ENCODE measurements around the gene CDKAL1. TPM values are rescaled to one million over a fixed set of nuclear protein-coding genes. Genes with fewer than 3 reads are reported as not detected.

CDKAL1 gene
- total and polyA plus RNA-seq, 2 donors from 2014 or later, result 4.6 to 20.2 TPM

- FAIRE-seq (no peak), DNase-seq (peak in 2 of 5 donors; percentile 32 to 36)
- intact Hi-C loops (cut with DNase I), result no loop called here
- peak overlapping the region in 1 of 3 donors; percentile 7 for H3K9ac ChIP-seq (ENCODE audit: low read length in 3 of 3)
- peaks cover 0 to 27% (median 3%) of the 10 kb centered on the region in 3 donors for H3K4me1 ChIP-seq (ENCODE audit: control insufficient read depth in 2 of 3, insufficient read depth in 2 of 3, low read depth in 1 of 3, low read length in 3 of 3)
- H3K27ac ChIP-seq (ENCODE audit: low read depth in 2 of 2, low read length in 2 of 2), result peak overlapping the region in 1 of 2 donors; percentile 1
- no peaks in the 10 kb centered on the region for H3K27me3 ChIP-seq (ENCODE audit: control insufficient read depth, insufficient read depth, low read length)
- peak overlapping the region in 1 of 3 donors; percentile 32 for H3K4me3 ChIP-seq (ENCODE audit: low read length in 3 of 3)
- no peak for TF ChIP-seq CTCF (IDR thresholded peaks at IDR 0.05; ENCODE audit: borderline replicate concordance, extremely low read depth, insufficient read depth)
- H3K9me3 ChIP-seq (ENCODE audit: control insufficient read depth in 2 of 3, insufficient read depth in 1 of 3, low read length in 3 of 3), result no peaks in the 10 kb centered on the region
- H3K36me3 ChIP-seq (ENCODE audit: control insufficient read depth in 2 of 3, insufficient read depth in 3 of 3, low read length in 3 of 3), result no peaks in the 10 kb centered on the region
Observed at GRCh38 chr6:20876036-20876435, 341.8 kb downstream of the CDKAL1 start.

DNA sequence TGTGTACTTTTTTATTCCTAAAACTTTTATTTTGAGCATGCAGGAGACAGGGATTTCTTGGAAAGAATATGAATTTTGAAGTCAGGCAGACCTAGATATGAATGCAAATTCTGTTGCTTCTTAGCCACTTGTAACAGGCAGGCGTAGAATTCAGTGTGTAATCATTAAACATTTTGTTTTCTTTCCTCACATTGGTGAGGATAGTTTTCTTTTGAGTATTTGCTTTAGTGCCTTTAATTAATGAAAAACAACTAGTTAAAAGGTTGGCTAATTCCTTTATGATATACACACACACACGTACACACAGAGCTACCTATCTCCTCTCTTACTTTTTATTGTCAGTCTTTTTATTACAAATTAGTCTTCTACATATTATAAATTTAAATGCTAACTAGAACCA lies 342.3 kb downstream of the CDKAL1 start:
- FAIRE-seq (peak; percentile 38), DNase-seq (no peak)
- TF ChIP-seq CTCF (IDR thresholded peaks at IDR 0.05; ENCODE audit: borderline replicate concordance, extremely low read depth, insufficient read depth), result no peak
- Histone ChIP-seq H3K9me3 (ENCODE audit: control insufficient read depth in 2 of 3, insufficient read depth in 1 of 3, low read length in 3 of 3) (no peaks in the 10 kb centered on the region), H3K36me3 (ENCODE audit: control insufficient read depth in 2 of 3, insufficient read depth in 3 of 3, low read length in 3 of 3) (no peaks in the 10 kb centered on the region), H3K27ac (ENCODE audit: low read depth in 2 of 2, low read length in 2 of 2) (peak overlapping the region; percentile 69 to 88), H3K4me3 (ENCODE audit: low read length in 3 of 3) (peak overlapping the region in 1 of 3 donors; percentile 32), H3K9ac (ENCODE audit: low read length in 3 of 3) (peak overlapping the region in 1 of 3 donors; percentile 7), H3K4me1 (ENCODE audit: control insufficient read depth in 2 of 3, insufficient read depth in 2 of 3, low read depth in 1 of 3, low read length in 3 of 3) (peaks cover 0 to 27% (median 3%) of the 10 kb centered on the region in 3 donors), H3K27me3 (ENCODE audit: control insufficient read depth, insufficient read depth, low read length) (no peaks in the 10 kb centered on the region)
- intact Hi-C loops (cut with DNase I), result no loop called here

- H3K9me3 ChIP-seq (ENCODE audit: control insufficient read depth in 2 of 3, insufficient read depth in 1 of 3, low read length in 3 of 3), result no peaks in the 10 kb centered on the region
- H3K36me3 ChIP-seq (ENCODE audit: control insufficient read depth in 2 of 3, insufficient read depth in 3 of 3, low read length in 3 of 3), result no peaks in the 10 kb centered on the region
- H3K4me1 ChIP-seq (ENCODE audit: control insufficient read depth in 2 of 3, insufficient read depth in 2 of 3, low read depth in 1 of 3, low read length in 3 of 3), result peaks cover 0 to 27% (median 3%) of the 10 kb centered on the region in 3 donors
- DNase-seq (peak in 4 of 5 donors; percentile 23 to 82 (median 51)), FAIRE-seq (peak; percentile 98)
- peak overlapping the region in 1 of 3 donors; percentile 21 for H3K9ac ChIP-seq (ENCODE audit: low read length in 3 of 3)
- no peak for TF ChIP-seq CTCF (IDR thresholded peaks at IDR 0.05; ENCODE audit: borderline replicate concordance, extremely low read depth, insufficient read depth)
- H3K27ac ChIP-seq (ENCODE audit: low read depth in 2 of 2, low read length in 2 of 2), result peak overlapping the region; percentile 81 to 88
- no peaks in the 10 kb centered on the region for H3K27me3 ChIP-seq (ENCODE audit: control insufficient read depth, insufficient read depth, low read length)
- intact Hi-C loops (cut with DNase I), result no loop called here
- peak overlapping the region in 1 of 3 donors; percentile 12 for H3K4me3 ChIP-seq (ENCODE audit: low read length in 3 of 3)
Observed at GRCh38 chr6:20877008-20877937, 343.0 kb downstream of the CDKAL1 start.

Measured in kidney (tissue), 14 donors.